Thyroid gland (tissue), 4 donors: ENCODE data around the gene CFAP107. TPM values are rescaled to one million over a fixed set of nuclear protein-coding genes. Genes with fewer than 3 reads are reported as not detected.
"Not testable (repeated sequence)": the region's sequence is repeated elsewhere in the genome, so short reads cannot be mapped to it uniquely, and the experiment has no call there.

ENCODE experiments used
- DNase-seq, 2 donors: peaks; one replicate each; pipeline ENCODE4 v3.0.0-alpha.2; 2019
- H3K27ac ChIP-seq, 3 donors: fragments of 200-600 bp; sonication (generic); 1 replicate in 2 of 3; 2 replicates in 1 of 3; pipeline ENCODE4 v1.5.1; 2016 to 2019; ENCODE audit warnings: mild to moderate bottlenecking in 1 of 3, moderate library complexity in 1 of 3
- H3K27me3 ChIP-seq: fragments of 200-600 bp; sonication (generic); one replicate; pipeline ENCODE4 v1.5.1; 2019
- H3K36me3 ChIP-seq, 2 donors: fragments of 200-600 bp; sonication (generic); one replicate each; pipeline ENCODE4 v1.5.1; 2016 to 2019
- H3K4me1 ChIP-seq, 2 donors: fragments of 200-600 bp; sonication (generic); one replicate each; pipeline ENCODE4 v1.5.1; 2017 to 2019
- H3K4me3 ChIP-seq, 3 donors: fragments of 200-600 bp; sonication (generic); replicated peaks in 1 of 3; 1 replicate in 2 of 3; 2 replicates in 1 of 3; pipeline ENCODE4 v1.5.1; 2016; ENCODE audit warnings: mild to moderate bottlenecking in 1 of 3
- H3K9me3 ChIP-seq: fragments of 200-600 bp; sonication (generic); one replicate; pipeline ENCODE4 v1.5.1; 2017
- CTCF ChIP-seq, 6 experiments: fragments of 200-600 bp in 3 of 6; fragments of 450-650 bp in 3 of 6; sonication (generic) in 3 of 6; IDR thresholded peaks; one replicate each; pipeline ENCODE4 v1.5.1; 2016 to 2019; ENCODE audit warnings: antibody characterized with exemption in 6 of 6, mild to moderate bottlenecking in 2 of 6, inconsistent platforms in 1 of 6, moderate library complexity in 1 of 6
- POLR2A ChIP-seq, 2 donors: fragments of 450-650 bp; IDR thresholded peaks; one replicate each; pipeline ENCODE4 v1.6.1; 2017; ENCODE audit warnings: antibody characterized with exemption in 2 of 2, mild to moderate bottlenecking in 2 of 2, moderate library complexity in 1 of 2
- WGBS, 2 donors: methylation state at CpG; one replicate each; pipeline ENCODE4 v1.1.5; 2017; 5-methylcytosine and 5-hydroxymethylcytosine counted together
- intact Hi-C: fragments of 100-400 bp; cut with DNase I; formaldehyde crosslinking; loops from one replicate; pipeline ENCODE4 v1.15.1; 2023
- total RNA-seq, 4 donors: library from RNA; depleted of rRNA; stranded (reverse); fragments of >200 nt; gene quantifications; one replicate each; pipeline ENCODE4 v1.2.3, GENCODE V29; 2016

The CFAP107 gene
- total RNA-seq, 4 donors from 2014 or later, result not detected

- H3K36me3 ChIP-seq, result no peaks in the 10 kb centered on the region
- TF ChIP-seq POLR2A (IDR thresholded peaks at IDR 0.05) (no peak), CTCF (IDR thresholded peaks at IDR 0.05) (no peak)
- H3K27ac ChIP-seq, result no peak overlapping the region
- H3K4me3 ChIP-seq, result no peak overlapping the region
- DNase-seq, result no peak
- intact Hi-C loops, result no loop called here
- no peaks in the 10 kb centered on the region for H3K9me3 ChIP-seq
- H3K27me3 ChIP-seq, result no peaks in the 10 kb centered on the region
- 63 to 71% methylated on average over 1 of the region's 1 CpG for WGBS, 2 donors
- no peaks in the 10 kb centered on the region for H3K4me1 ChIP-seq
Observed at GRCh38 chr1:12722626-12723025, 23.4 kb upstream of the CFAP107 start.

- Histone ChIP-seq H3K36me3 (no peaks in the 10 kb centered on the region), H3K9me3 (no peaks in the 10 kb centered on the region), H3K4me3 (no peak overlapping the region), H3K4me1 (no peaks in the 10 kb centered on the region), H3K27ac (no peak overlapping the region), H3K27me3 (no peaks in the 10 kb centered on the region)
- no peak for DNase-seq
- intact Hi-C loops, result no loop called here
- TF ChIP-seq POLR2A (IDR thresholded peaks at IDR 0.05) (no peak), CTCF (IDR thresholded peaks at IDR 0.05) (no peak)
- 85 to 91% methylated on average over 2 of the region's 2 CpGs for WGBS, 2 donors
Observed at GRCh38 chr1:12728391-12728790, 17.6 kb upstream of the CFAP107 start.

- Histone ChIP-seq H3K4me1 (no peaks in the 10 kb centered on the region), H3K9me3 (no peaks in the 10 kb centered on the region), H3K27me3 (no peaks in the 10 kb centered on the region), H3K27ac (no peak overlapping the region), H3K4me3 (no peak overlapping the region), H3K36me3 (no peaks in the 10 kb centered on the region)
- no peak for DNase-seq
- intact Hi-C loops, result no loop called here
- TF ChIP-seq POLR2A (IDR thresholded peaks at IDR 0.05) (no peak), CTCF (IDR thresholded peaks at IDR 0.05) (no peak)
- 83 to 94% methylated on average over 1 of the region's 1 CpG for WGBS, 2 donors
Observed at GRCh38 chr1:12730156-12730555, 15.8 kb upstream of the CFAP107 start.

- H3K4me3 ChIP-seq, H3K27ac ChIP-seq, H3K27me3 ChIP-seq, H3K9me3 ChIP-seq, H3K36me3 ChIP-seq, H3K4me1 ChIP-seq, DNase-seq, intact Hi-C loops: not testable (repeated sequence)
- 81 to 90% methylated on average over 2 of the region's 2 CpGs for WGBS, 2 donors
Observed at GRCh38 chr1:12731084-12731483, 14.9 kb upstream of the CFAP107 start.

- H3K4me1 ChIP-seq, result no peaks in the 10 kb centered on the region
- DNase-seq, result no peak
- no peaks in the 10 kb centered on the region for H3K36me3 ChIP-seq
- no peaks in the 10 kb centered on the region for H3K27me3 ChIP-seq
- H3K27ac ChIP-seq, result no peak overlapping the region
- H3K9me3 ChIP-seq, result no peaks in the 10 kb centered on the region
- no peak overlapping the region for H3K4me3 ChIP-seq
- 70 to 82% methylated on average over 3 of the region's 3 CpGs for WGBS, 2 donors
- TF ChIP-seq POLR2A (IDR thresholded peaks at IDR 0.05) (no peak), CTCF (IDR thresholded peaks at IDR 0.05) (no peak)
- intact Hi-C loops, result no loop called here
Observed at GRCh38 chr1:12734651-12735050, 11.3 kb upstream of the CFAP107 start.

GRCh38 chr1:12738934-12739333 is 7.1 kb upstream of the CFAP107 start:
- Histone ChIP-seq H3K27ac (no peak overlapping the region), H3K9me3 (no peaks in the 10 kb centered on the region), H3K27me3 (no peaks in the 10 kb centered on the region), H3K4me3 (no peak overlapping the region), H3K4me1 (no peaks in the 10 kb centered on the region), H3K36me3 (no peaks in the 10 kb centered on the region)
- TF ChIP-seq POLR2A (IDR thresholded peaks at IDR 0.05) (no peak), CTCF (IDR thresholded peaks at IDR 0.05) (no peak)
- DNase-seq, result no peak
- intact Hi-C loops, result no loop called here
- WGBS, 2 donors, result 97 to 100% methylated on average over 1 of the region's 1 CpG
